ENCODE results near the gene PIK3R3.
A peak's percentile ranks its signal among the peaks of the same experiment; 100 is the strongest.
"Not testable (repeated sequence)": the region's sequence is repeated elsewhere in the genome, so short reads cannot be mapped to it uniquely, and the experiment has no call there.

PIK3R3 gene

DNA sequence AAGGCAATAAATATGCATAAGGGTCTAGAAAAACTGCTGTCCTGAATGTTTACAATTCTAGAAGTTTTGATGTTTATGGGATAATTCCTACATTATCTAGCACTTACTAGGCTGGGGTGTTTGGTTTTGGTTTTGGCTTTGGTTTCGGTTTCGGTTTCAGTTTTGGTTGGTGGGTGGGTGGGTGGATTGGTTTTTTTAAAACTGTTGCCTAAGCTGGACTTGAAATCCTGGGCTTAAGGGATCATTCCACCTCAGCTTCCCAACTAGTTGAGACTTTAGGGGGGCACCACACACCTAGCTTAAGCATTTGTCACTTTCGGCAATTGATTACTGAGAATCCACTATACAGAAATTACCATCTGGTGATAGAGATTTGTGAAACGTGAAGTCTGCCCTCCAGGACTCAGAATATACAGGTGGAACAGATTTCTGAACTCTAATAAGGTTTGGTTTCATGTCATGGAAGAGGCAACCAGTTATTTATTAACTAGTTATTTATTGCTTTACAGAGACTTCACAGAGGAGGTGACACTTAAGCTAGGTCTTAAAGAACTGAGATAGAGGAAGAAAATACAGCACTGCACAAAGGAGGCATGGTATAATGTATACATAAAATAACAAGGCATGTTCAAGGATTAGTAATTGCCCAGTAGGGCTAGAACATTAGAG is 69.6 kb downstream of the PIK3R3 start:
- no peak for DNase-seq

DNA sequence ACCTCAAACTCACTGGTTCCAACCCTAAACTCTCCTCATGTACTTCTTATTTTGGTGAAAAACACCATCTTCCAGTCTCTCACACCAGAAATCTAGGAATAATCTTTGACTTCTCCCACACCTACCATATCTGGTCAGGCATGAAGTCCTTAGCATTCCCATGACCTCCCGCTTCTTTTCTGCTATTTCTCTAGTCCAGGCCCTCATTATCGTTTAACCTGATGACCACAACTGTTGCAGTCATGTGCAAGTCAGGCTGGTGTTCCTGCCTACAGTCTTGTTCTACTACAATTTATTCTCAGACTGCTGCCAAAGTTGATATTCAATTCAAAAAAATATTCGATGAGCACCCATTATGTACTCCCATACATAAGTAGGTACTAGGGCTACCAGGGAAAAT is 71.3 kb downstream of the PIK3R3 start:
- DNase-seq = no peak

DNA sequence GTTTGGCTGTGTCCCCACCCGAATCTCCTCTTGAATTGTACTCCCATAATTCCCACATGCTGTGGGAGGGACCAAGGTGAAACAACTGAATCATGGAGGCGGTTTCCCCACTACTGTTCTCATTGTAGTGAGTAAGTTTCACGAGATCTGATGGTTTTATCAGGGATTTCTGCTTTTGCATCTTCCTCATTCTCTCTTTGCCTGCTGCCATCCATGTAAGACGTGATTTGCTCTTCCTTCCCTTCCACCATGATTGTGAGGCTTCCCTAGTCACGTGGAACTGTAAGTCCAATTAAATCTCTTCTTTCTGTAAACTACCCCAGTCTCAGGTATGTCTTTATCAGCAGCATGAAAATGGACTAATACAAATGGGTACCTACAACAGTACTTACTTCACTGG is 73.5 kb downstream of the PIK3R3 start:
- DNase-seq = no peak

DNA sequence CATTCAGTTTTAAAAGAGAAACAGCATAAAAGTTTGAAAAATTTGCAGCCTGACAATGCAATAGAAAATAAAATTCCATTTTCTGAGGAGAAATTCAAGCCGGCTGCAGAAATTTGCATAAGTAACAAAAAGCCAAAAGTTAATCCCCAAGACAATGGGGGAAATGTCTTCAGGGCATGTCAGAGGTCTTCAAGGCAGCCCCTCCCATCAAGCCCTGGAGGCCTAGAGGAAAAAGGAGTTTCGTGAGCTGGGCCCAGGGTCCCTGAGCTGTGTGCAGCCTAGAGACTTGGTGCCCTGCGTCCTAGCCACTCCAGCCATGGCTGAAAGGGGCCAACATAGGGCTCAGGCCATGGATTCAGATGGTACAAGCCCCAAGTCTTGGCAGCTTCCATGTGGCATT is 74.6 kb downstream of the PIK3R3 start:
- no peak for DNase-seq

DNA sequence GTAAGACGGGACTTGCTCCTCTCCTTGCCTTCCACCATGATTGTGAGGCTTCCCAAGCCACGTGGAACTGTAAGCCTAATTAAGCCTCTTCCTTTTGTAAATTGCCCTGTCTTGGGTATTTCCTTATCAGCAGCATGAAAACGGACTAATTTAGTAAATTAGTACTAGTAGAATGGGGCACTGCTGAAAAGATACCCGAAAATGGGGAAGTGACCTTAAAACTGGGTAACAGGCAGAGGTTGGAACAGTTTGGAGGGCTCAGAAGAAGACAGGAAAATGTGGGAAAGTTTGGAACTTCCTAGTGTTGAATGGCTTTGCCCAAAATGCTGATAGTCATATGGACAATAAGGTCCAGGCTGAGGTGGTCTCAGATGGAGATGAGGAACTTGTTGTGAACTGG is 75.2 kb downstream of the PIK3R3 start:
- not testable (repeated sequence) for DNase-seq

DNA sequence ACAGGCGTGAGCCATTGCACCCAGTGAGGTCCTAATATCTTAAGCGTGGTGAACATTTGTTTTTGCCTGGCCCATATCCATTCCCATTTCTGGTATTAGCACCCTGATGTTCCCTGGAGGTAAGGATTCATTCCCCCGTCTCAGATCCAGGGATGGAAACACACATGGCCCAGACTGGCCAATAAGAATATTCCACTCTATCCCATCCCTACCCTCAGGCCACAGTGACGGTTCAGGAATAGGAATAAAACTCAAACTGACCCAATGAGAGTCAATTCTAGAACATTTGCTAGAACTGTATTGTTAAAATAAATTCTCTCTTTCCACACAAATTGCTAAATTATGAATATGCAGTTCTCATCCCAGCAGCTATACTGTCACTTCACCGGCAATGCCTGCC is 76.1 kb downstream of the PIK3R3 start:
- DNase-seq = no peak

DNA sequence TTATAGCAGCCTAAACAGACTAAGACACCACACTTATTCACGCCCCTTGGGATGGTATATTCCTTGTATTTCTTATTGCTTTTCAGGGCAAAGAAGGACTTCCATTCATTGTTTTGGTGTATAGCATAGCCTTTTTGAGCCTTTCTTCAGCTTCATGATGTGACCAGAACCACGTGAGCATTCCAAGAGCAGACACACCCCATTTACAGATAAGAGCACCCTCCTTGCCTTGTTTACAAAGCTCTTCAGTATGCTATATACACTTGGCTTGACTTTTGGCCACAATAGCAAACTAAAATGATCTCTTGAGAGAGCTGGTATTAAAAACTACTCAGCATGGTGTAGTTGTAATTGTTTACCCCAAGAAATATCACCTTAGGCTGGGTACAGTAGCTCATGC is 78.7 kb downstream of the PIK3R3 start:
- peak; percentile 43 for DNase-seq

DNA sequence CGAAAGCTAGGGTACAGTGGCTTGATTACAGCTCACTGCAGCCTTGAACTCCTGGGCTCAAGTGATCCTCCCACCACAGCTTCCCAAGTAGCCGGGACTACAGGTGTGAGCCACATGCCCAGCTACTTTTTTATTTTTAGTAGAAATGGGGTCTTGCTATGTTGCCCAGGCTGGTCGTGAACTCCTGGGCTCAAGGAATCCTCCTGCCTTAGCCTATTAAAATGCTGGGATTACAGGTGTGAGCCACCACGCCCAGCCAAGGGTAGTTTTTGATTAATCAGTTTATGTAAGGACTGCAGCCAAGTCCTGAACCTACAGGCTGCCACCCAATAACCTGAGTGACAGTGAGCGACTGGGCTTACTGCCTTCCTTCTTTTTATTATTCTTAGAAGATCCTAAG is 88.3 kb downstream of the PIK3R3 start:
- no peak for DNase-seq

DNA sequence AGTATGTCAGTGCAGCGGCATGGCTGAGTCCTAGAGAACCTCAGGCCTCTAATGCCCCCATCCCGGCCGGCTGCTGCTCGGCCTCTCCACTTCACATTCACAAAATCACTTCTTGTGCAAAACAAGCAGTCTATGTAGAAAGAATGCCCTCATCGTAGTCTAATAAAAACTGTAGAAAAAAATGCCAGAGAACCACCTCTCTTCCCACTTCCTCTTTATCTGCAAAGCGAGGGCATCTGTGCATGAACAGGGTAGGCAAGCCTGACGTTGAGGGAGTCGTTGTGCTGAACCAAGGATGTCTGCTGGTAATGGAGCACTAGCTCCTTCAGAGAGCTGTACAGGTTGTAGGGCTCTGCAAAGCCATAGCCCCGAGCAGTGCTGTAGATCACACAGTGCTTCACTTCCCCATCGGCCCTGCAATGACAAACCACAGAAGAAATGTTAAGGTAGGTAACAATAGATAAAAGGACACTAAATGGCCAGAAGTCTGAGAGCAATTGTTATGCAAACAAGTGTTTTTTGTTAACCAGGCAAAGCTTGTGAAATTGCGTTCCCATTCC is 88.9 kb downstream of the PIK3R3 start:
- no peak for DNase-seq

DNA sequence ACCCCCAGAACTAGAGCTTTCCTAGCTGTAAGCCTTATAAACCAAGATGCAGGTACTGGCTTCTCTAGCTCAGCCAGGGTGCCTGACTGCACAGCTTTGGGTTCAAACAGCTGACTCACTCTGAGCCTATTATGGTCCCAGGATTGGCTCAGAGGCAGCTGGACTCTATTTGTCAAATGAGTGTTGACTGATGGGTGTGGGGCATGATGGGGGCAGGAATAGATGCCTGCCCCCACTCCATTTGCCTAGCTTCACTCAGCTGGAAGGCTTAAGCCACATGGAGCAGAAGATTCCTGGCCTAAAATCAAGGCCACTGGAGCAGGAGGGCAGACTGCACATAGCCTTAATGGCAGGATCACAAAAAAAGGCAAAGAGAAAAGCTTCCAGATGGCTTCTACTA is 90.5 kb downstream of the PIK3R3 start:
- DNase-seq = no peak

DNA sequence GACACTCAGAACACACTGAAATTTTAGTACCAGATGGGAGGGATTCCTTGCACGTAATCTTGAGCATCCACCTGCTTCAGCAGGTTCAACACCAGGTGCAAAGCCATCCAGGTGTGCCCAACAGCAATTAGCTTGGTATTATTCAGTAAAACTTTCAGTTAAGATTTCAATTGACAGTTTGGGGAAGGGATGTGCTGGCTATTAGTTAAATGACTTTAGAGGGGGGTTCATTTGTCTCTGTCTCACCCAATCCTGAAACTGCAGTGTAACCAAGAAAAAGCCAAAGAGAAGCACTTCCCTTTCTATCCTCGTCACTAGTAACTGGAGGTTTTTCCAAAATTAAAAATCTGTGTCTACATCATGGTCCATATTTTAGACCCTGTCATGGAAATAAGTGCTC is 90.9 kb downstream of the PIK3R3 start:
- DNase-seq = no peak

DNA sequence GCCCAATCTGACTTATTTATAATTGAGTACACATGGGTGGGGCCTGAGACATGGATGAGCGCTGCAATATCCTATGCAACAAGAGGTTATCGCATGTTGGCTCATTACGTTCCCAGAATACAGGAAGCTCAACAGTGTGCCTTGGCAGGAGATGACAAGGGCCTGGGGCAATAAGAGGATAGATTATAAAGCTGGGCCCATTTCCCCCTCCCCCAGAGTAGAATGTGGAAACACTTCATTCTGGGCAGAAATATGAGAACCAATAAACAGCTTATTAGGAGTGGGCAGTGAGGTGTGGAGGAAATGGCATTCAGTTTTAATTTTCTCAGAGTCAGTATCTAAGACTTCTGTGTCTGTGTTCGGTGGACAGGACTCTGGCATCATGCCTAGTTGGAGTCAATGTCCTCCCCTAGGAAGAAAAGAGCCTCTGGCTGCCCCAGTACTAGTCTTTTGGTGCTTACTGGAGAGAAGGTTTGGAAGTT is 92.8 kb downstream of the PIK3R3 start:
- peak; percentile 53 for DNase-seq

DNA sequence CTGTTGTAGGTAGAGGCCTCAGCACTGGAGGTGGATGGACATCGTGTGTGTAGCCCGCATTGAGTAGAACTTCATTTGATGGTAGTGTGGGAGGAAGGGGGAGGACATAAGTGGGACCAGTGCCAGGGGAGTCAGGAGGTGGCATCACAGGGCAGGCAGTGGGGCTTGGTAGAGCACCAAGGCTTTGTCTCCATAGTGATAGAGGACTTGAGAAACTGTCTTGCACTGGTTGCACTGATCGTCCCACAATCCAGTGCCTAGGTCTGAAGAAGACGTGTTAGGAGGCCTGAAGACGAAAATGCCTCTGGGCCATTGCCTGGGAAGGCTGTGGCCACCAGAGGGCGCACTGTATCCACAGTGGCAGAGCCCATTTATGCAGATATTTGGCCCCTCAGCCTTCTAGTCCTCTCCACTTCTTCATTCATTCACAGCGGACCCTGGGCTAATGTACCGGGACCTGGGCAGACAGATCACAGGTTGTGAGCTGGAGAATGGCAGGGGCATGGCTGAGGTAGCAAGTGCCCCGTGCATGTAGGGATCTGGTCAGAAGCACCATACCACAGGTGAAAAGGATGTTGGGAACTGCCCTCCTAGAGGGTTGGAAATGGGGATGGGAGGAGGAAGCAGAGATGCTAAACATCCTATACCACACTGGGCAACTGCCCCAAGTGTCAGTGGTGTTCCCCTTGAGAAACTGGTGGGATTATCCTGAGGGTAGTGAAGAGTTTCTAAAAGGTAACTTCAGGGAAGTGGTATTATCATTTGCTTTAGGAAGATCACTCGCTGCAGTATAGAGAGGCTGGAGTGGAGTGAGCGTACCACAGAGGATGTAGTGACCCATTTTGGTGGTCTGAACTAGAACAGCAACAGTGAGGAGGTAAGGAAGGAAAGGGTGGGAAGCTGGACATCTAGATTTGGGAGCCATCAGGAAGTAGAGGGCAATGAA is 95.3 kb downstream of the PIK3R3 start:
- peak; percentile 83 for DNase-seq

DNA sequence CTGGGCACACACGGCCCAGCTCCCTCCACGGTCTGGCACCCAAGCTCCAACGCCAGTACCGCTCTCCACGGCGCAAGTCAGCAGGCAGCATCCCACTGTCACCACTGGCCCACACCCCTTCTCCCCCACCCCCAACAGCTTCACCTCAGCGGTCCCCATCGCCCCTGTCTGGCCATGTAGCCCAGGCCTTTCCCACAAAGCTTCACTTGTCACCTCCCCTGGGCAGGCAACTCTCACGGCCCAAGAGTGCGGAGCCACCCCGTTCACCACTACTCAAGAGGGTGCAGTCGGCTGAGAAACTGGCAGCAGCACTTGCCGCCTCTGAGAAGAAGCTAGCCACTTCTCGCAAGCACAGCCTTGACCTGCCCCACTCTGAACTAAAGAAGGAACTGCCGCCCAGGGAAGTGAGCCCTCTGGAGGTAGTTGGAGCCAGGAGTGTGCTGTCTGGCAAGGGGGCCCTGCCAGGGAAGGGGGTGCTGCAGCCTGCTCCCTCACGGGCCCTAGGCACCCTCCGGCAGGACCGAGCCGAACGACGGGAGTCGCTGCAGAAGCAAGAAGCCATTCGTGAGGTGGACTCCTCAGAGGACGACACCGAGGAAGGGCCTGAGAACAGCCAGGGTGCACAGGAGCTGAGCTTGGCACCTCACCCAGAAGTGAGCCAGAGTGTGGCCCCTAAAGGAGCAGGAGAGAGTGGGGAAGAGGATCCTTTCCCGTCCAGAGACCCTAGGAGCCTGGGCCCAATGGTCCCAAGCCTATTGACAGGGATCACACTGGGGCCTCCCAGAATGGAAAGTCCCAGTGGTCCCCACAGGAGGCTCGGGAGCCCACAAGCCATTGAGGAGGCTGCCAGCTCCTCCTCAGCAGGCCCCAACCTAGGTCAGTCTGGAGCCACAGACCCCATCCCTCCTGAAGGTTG is 97.6 kb downstream of the PIK3R3 start:
- DNase-seq = no peak

DNA sequence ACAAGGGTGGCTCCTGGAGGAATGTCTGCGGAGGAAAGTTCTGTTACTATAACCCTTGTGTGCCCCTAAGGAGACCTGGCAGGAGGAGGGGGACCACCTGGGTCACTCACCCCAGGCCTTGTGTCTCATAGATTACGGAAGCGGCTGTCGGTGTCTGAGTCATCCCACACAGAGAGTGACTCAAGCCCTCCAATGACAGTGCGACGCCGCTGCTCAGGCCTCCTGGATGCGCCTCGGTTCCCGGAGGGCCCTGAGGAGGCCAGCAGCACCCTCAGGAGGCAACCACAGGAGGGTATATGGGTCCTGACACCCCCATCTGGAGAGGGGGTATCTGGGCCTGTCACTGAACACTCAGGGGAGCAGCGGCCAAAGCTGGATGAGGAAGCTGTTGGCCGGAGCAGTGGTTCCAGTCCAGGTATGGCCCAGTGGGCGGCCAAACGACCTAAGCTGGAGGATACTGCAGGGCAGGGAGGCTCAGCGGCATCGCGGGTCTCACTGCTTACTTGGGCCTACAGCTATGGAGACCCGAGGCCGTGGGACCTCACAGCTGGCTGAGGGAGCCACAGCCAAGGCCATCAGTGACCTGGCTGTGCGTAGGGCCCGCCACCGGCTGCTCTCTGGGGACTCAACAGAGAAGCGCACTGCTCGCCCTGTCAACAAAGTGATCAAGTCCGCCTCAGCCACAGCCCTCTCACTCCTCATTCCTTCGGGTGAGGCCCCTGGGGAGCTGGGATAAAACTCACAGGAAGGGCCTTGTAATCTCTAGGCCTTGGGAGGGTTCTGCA is 101.4 kb downstream of the PIK3R3 start:
- DNase-seq = no peak

DNA sequence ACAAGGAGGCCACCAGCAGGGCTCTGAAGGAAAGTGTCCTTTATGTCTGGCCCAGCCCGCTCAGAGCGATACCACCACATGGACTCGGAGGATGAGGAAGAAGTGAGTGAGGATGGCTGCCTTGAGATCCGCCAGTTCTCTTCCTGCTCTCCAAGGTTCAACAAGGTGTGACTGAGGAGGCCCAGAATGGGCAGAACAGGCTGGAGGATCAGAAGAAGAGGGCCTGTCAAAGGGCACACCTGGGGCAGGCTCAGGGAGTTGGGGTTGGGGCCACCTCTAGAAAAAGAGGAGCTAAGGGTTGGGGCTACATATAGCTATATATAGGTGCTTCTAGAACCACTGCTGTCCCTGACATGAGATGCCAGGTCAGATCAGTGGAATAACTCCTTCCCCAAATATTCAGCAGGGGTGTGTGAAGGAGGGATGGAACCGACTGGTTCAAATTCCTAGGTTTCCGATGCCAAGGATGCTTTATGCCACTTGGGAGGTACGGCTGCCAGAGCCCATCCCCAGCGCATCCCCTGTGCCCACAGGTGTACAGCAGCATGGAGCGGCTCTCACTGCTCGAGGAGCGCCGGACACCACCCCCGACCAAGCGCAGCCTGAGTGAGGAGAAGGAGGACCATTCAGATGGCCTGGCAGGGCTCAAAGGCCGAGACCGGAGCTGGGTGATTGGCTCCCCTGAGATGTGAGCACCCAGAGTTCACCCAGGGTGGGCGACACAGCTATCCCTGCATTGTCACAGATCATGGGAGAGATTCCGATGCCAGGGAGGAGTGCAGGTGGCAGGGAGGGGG is 102.2 kb downstream of the PIK3R3 start:
- DNase-seq = no peak

DNA sequence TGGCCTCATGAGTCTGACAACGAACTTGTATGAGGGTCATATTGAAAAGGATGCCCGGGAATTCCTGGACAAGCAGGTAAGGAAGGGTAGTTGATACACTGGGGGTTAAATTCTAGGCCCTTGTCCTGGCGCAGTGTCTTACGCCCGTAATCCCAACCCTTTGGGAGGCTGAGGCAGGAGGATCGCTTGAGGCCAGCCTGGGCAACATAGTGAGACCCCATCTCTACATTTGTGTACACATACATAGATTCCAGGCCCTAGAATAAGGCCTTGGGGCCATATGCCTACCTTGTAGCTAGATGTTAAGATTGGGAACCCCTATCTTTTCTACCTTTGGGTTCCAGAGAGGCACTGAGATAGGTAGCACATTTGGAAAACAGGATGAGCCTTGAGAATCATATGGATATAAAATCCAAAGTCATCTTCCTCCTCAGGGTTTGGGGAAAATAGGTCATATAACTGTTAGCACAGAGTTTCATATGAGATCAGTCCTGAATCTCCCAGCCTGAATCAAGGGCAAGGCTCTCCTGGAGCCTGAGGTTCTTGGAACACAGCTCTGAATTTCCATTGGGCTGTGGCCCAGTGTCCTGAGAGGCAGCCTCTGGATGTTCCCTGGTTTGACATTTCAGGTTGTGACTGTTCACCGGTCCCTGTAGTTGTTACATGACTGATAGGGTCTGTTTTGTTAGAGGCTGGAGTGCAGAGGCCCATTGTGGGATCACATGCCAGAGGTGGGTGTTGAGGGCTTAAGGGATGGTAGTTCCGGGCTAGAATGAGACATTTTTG is 104.4 kb downstream of the PIK3R3 start:
- DNase-seq = no peak

DNA sequence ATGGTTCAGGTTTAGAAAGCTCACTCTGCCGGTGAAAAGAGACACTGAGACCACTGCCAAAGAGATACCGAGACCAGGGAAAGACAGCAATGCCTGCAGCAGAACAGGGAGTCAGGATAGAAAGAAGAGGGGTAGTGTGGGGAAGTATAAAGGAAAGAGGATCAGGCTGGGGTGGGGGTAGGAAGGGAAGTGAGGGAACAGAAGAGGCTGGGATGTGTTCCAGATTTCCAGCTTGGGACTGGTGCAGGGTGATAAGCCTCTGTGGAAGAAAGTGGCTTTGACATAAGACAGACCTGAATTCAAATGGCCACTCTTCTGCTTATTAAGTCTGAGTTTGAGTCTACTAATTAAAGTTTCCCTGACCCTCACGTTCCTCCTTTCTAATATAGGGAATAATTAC is 105.9 kb downstream of the PIK3R3 start:
- no peak for DNase-seq

DNA sequence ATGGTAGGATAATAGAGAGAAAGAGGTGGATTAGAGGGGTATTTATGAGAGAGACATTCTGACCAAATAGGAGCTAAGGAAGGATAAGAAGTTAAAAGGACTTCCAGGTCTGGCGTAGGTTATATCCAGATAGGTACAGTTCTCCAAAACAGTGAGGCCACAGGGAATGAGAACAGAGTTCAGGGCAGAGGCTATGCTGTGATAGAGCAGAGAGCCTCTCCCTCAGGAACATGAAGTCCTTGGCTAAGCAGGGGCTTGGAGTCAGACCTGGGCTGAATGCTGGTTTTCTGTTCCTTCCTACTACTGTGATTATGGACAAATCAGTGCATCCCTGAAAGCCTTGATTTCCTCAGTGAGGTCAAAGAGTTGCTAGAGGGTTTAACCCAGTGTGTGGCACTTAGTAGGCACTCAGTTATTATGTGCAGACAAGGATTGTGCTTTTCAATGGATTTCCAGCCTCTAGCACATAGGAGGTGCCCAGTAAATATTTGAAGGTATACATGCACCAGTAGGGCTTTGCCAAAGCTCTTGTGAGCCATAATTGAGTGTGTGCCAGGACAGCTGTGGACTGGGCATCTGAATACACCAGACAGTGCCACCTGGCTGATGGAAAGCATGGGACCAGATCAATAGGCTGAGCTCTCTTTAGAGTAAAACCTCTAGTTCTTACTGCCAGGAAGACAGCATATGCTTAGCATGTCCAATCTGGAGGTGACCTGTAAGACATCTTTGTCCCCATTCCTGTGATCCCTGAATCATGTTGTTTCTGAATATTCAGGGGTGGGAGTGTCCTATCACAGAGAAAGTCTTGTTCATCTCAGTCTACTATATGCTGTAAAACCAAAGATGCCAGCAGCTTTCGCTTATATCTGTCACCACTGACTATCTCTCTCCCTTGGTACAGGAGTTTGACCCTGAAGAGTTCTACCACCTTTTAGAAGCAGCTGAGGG is 111.1 kb downstream of the PIK3R3 start:
- DNase-seq = no peak
